Smooth muscle cell of the brain vasculature (primary cell): Measurements from ENCODE around the gene ACIN1.

Source experiments
- DNase-seq: peaks from one replicate; pipeline ENCODE4 v3.0.0-alpha.2; 2012; ENCODE audit warnings: low read depth, low spot score

ACIN1 gene

DNA sequence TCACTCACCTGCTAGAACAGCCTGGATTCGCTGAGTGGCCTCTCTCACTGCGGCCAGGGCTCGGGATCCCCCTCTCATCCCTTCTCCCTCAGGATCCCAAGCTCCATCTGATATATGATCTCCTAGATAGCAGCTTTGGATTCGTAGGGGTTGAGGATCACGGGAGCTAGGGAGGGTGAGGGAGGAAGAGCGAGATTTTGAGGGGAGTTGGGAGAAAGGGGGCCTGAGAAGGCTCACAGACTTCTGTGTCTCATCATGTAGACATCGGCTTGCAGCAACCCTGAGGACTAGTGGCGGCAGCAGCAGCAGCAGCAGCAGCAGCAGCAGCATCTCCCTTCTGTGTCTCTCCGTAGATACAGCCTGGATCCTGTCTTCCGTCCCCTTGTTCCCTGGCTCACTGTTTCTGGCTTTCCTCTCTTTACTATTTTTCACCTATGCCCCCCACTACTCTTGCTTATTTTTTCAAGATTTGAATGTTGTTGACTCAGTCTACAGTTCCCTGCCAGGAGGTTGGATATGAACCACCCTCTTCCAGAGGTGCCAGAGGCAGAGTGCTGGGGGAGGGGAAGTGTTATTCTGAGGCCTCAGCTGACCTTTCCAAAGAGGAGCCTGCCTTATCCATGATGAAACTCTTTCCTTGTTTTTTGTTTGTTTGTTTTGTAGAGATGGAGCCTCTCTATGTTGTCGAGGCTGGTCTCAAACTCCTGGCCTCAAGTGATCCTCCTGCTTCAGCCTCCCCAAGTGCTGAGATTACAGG, 9.8 kb upstream of the ACIN1 start, which contains the start of gene CIROP:
Gene CIROP, minus strand, starts transcription at position 399 of the 757 bp plus-strand sequence. Its CDS starts 69 bp downstream, at position 330.
- DNase-seq = no peak

DNA sequence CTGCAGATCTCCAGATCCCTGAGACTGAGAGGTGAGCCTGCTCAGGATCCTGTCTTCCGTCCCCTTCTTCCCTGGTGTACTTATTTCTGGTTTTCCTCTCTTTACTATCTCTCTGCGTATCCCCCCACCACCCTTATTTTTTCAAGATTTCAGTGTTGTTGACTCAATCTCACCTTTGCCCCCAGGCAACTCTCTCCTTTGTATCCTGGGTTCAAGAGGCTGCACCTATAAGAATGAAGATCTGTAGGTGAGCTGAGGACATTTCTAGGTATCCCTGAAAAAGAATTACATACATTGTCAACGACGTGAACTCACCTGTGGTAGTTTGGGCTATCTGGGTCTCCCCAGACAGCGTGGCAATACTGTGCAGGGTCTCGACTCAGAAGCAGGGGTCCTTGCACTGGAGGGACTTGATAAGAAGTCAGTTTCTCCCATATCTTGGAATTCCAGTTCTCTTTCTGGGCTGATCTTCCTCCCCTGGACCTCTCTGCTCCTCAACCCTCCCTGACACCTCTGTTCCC, 9.2 kb upstream of the ACIN1 start:
- no peak for DNase-seq

DNA sequence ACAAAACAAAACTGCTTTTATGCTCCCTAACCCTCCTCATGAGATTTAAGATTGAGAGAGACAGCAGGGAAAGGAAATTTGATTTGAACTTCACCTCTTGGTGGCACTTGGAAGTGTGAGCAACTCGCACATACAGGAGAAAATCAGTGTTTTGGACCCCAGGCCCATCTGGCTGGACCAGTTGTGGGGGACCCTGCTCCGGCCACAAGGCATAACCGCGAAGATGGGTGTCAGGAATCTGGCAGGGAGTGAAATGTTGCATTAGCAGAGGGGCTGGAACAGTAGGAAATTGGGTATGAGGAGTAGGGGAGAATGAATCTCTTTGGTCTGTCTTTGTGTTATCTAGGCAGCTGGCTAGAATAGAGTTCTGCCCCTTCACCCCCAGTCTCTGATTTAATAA, 8.6 kb upstream of the ACIN1 start:
- DNase-seq = no peak

DNA sequence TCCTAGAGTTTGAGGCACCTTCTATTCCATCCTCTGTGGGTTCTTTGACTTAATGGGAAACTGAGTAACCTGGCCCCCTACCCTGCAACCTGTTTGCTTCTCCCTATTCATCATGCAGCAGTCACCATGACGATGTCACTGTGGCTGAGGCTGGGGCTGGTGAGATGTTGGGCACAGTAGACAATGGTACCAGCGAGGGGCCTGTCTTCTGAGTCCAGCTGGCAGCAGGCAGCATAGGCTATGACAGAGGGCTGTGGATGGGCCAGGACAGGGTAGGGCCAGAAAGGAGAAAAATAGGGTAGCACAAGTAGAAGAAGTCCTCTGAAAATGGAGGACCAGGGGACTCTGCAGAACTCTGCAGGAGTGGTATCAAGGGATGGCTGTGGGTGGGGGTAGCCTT, 7.9 kb upstream of the ACIN1 start:
- no peak for DNase-seq

- no peak for DNase-seq
Observed at GRCh38 chr14:23101986-23102625, 7.2 kb upstream of the ACIN1 start.

GRCh38 chr14:23101213-23101970, 6.5 kb upstream of the ACIN1 start:
- no peak for DNase-seq

GRCh38 chr14:23099212-23099861, 4.4 kb upstream of the ACIN1 start:
- no peak for DNase-seq

- no peak for DNase-seq
Observed at GRCh38 chr14:23097786-23098185, 2.9 kb upstream of the ACIN1 start.

- peak; percentile 99 for DNase-seq
Observed at GRCh38 chr14:23095196-23096108, 516 bp upstream of the ACIN1 start, which contains the start of gene C14orf119. C14orf119 (plus strand) TSS chr14:23095505; CDS start chr14:23097659, 2,154 bp downstream.

DNA sequence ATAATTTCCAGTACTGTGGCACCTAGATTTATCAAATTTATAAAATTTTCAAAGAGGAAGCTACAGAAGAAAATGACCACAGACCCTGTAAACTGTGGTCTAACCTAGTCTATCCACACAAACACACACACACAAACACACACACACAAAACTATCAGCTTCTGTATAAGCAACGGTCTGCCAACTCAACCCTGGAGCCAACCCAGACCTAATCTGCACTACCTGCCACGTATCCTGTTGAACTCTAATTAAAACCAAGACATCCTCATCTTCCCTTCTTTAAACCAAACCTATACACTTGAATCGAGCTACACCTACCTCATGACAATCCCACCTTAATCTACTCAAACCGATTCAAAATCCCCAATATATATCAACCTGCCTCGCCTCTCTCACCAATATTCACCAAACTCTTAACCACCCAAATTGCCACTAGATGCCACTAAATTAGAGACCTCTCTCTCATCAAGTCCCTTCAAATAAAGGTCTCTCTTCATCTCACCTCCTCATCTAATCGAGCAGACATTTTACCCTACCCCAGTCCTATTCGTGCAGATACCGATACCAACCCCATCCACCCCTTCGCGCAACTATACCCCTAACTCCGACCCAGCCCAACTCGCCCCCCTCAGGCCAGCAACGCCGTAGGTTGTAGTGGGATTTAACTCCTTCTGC, 808 bp downstream of the ACIN1 start:
- DNase-seq = no peak

- no peak for DNase-seq
Observed at GRCh38 chr14:23093526-23093925, 1.4 kb downstream of the ACIN1 start.

DNA sequence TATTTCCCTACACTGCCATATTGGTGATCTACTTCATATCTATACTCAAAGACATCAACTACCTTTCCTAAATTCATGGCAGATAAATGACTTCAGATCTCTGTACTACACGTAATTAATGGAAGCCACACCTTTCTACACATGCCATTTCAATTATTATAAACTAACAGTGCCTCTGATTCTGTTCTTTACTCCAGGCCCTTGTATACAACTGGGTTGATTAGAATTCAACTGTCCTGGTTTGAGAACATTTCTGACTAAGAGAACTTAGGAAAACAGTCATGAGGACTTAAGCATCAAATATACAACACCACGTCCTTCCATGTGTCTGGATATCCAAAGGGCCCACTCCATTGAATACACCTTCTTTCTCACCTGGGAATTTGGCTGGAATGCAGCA, 1.8 kb downstream of the ACIN1 start:
- DNase-seq = no peak

GRCh38 chr14:23091294-23092225, 3.4 kb downstream of the ACIN1 start:
- no peak for DNase-seq

- DNase-seq = no peak
Observed at GRCh38 chr14:23090254-23090636, 4.7 kb downstream of the ACIN1 start.

DNA sequence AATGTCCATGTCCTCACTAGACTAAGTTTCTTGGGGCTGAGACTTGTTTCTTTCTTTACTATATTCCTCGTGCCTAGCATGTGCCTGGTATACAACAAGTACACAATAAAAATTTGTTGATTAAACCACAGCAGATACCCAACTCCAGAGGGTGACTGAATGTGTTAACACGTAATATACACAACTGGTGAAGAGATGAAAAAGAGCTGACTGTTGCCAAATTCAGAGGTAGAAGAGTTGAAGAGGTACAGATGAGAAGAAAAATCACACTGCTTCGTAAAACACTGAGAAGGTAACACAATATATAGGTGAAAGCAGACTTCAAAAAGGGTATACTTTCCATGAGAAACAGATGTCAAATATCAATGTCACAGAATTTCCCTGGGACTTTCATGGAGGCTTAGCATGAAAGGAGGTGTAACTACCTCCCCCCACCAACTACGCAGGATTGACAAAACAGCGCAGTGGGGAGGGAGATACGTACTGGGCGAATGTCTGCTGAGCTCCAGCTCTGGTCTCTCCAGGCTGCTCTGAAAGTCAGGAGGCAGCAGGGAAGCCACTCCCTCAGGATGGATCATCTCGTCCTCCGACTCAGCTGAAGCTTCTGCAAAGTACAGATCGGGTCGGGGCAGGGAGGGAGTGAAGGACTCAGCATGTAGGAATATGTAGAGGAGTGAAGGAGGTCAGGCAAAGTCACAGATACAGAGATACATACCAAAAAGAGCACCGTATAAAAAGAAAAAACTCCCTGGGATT, 5.3 kb downstream of the ACIN1 start:
- DNase-seq = no peak

DNA sequence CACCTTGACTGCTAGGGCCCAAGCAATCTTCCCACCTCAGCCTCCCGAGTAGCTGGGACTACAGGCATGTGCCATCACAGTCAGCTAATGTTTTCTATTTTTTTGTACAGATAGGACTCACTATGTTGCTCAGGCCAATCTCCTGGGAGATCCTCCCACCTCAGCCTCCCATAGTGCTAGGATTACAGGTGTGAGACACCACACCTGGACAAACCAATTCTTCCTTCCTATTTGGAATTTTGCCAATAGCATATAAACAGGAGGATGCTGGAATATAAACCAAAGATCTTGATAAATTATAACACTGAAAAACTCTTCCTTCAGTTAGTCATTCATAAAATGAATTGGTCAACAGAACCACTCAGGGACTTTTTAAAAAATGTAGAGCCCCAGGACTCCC, 8.4 kb downstream of the ACIN1 start:
- no peak for DNase-seq

- DNase-seq = no peak
Observed at GRCh38 chr14:23085458-23085857, 9.5 kb downstream of the ACIN1 start.

DNA sequence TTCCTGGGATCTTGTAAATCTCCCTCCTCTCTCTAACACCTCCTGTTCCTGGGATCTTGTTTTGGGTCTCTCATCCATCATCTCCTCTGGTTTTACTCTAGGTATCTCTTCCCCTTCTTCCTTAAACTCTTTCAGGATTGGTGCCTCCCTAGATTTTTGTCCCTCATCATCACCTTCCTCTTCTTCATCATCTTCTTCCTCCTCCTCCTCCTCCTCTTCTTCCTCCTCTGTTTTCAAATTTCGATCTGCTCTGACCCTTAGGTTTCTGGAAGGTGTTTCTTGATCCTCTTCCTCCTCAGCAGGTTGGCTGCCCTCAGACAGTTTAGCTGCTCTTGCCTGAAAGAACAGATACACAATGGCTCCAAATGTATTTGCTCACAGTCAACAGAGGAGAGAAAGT, 14.5 kb downstream of the ACIN1 start:
- DNase-seq = no peak
